ENCODE data around the gene PTK6. TPM values are rescaled to one million over a fixed set of nuclear protein-coding genes. Genes with fewer than 3 reads are reported as not detected.

Gene PTK6
- total and polyA plus RNA-seq, 2 of the 13 experiments (the other 11 are each of a cell fraction or from before 2014, with no cell fraction given) = 0.08 TPM; not detected in 1

DNA sequence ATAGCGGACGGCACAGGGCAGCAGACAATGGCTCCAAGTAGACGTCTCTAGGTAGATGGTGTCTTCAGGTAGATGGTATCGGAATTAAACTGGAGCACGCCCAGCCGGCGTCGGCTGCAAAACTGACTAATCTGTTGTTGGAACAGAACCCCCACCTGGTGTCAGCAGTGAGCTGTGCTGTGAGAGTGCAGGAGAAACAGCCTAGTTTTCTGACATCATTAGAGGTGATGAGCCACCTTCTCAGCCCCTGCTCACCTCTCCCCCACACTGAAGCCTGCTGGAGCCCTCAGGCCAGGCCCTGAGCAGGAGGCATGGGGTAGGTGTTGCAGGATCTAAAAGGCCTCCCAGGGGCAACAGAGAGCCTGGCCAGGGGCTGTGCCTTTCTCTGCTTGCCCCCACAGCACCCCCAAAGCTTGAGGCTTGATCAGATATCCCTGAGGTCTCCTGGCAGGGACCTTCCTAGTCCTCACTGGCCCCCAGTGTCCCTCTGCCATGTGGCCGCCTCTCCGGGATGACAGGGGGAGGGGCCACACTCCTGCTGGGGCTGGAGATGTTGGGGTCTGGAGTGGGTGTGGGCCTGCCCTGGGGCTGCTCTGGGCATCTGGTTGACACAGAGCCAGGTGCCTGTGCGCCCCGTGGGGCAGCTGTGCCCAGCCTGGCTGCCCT lies 43.8 kb upstream of the PTK6 start (continued):
- TF ChIP-seq, protein P1, sequence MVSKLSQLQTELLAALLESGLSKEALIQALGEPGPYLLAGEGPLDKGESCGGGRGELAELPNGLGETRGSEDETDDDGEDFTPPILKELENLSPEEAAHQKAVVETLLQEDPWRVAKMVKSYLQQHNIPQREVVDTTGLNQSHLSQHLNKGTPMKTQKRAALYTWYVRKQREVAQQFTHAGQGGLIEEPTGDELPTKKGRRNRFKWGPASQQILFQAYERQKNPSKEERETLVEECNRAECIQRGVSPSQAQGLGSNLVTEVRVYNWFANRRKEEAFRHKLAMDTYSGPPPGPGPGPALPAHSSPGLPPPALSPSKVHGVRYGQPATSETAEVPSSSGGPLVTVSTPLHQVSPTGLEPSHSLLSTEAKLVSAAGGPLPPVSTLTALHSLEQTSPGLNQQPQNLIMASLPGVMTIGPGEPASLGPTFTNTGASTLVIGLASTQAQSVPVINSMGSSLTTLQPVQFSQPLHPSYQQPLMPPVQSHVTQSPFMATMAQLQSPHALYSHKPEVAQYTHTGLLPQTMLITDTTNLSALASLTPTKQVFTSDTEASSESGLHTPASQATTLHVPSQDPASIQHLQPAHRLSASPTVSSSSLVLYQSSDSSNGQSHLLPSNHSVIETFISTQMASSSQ (IDR thresholded peaks at IDR 0.05; ENCODE audit: low read depth) = no peak
- TF ChIP-seq, protein P1 (CRISPR knock-in tag; IDR thresholded peaks at IDR 0.05; ENCODE audit: borderline replicate concordance) = 0 out of 2 replicates have a peak, but pooled peaks have one; percentile 17
- TF ChIP-seq ZNF274 (CRISPR knock-in tag; IDR thresholded peaks at IDR 0.05) (0 out of 2 replicates have a peak, but pooled peaks have one; percentile 31), REPIN1 (CRISPR knock-in tag; IDR thresholded peaks at IDR 0.05; ENCODE audit: borderline replicate concordance, low read depth) (peak; percentile 50; the same call in 1 of the 2 replicates), ZNF746 (CRISPR knock-in tag; IDR thresholded peaks at IDR 0.05) (peak; percentile 25; the same call in 1 of the 2 replicates), GTF2F1 (IDR thresholded peaks at IDR 0.05; ENCODE audit: low read length) (no peak), ATF7 (IDR thresholded peaks at IDR 0.05) (no peak), ATF7 (CRISPR knock-in tag; IDR thresholded peaks at IDR 0.05) (peak; percentile 56; the same call in 1 of the 2 replicates), ZFAT (CRISPR knock-in tag; conservative IDR thresholded peaks at IDR 0.05) (no peak), FOSL2 (CRISPR knock-in tag; IDR thresholded peaks at IDR 0.05) (peak; percentile 54; the same call in 1 of the 2 replicates), NR2C2 (CRISPR knock-in tag; IDR thresholded peaks at IDR 0.05; ENCODE audit: borderline replicate concordance) (peak; percentile 11; the same call in 1 of the 2 replicates), SOX13 (IDR thresholded peaks at IDR 0.05) (no peak), SOX13 (CRISPR knock-in tag; conservative IDR thresholded peaks at IDR 0.05 in 1 of 2, IDR thresholded peaks at IDR 0.05 in 1 of 2) (no peak; a peak in 1 of 4 replicates), SIN3B (IDR thresholded peaks at IDR 0.05; ENCODE audit: low read length) (0 out of 2 replicates have a peak, but pooled peaks have one; percentile 14), NFE2L1 (CRISPR knock-in tag; IDR thresholded peaks at IDR 0.05; ENCODE audit: borderline replicate concordance) (no peak), ZNF557 (CRISPR knock-in tag; IDR thresholded peaks at IDR 0.05) (0 out of 2 replicates have a peak, but pooled peaks have one; percentile 11), NR2F6 (IDR thresholded peaks at IDR 0.05) (no peak), NR2F6 (CRISPR knock-in tag; IDR thresholded peaks at IDR 0.05) (peak; percentile 21; the same call in 1 of the 2 replicates), ZNF543 (CRISPR knock-in tag; IDR thresholded peaks at IDR 0.05) (0 out of 2 replicates have a peak, but pooled peaks have one; percentile 30)
- TF ChIP-seq, protein P2, sequence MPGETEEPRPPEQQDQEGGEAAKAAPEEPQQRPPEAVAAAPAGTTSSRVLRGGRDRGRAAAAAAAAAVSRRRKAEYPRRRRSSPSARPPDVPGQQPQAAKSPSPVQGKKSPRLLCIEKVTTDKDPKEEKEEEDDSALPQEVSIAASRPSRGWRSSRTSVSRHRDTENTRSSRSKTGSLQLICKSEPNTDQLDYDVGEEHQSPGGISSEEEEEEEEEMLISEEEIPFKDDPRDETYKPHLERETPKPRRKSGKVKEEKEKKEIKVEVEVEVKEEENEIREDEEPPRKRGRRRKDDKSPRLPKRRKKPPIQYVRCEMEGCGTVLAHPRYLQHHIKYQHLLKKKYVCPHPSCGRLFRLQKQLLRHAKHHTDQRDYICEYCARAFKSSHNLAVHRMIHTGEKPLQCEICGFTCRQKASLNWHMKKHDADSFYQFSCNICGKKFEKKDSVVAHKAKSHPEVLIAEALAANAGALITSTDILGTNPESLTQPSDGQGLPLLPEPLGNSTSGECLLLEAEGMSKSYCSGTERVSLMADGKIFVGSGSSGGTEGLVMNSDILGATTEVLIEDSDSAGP (CRISPR knock-in tag; IDR thresholded peaks at IDR 0.05; ENCODE audit: borderline replicate concordance) = 0 out of 2 replicates have a peak, but pooled peaks have one; percentile 57
- TF ChIP-seq, protein P3, sequence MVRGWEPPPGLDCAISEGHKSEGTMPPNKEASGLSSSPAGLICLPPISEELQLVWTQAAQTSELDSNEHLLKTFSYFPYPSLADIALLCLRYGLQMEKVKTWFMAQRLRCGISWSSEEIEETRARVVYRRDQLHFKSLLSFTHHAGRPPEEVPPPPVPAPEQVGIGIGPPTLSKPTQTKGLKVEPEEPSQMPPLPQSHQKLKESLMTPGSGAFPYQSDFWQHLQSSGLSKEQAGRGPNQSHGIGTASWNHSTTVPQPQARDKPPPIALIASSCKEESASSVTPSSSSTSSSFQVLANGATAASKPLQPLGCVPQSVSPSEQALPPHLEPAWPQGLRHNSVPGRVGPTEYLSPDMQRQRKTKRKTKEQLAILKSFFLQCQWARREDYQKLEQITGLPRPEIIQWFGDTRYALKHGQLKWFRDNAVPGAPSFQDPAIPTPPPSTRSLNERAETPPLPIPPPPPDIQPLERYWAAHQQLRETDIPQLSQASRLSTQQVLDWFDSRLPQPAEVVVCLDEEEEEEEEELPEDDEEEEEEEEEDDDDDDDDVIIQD (CRISPR knock-in tag; IDR thresholded peaks at IDR 0.05; ENCODE audit: low read depth) = 0 out of 2 replicates have a peak, but pooled peaks have one; percentile 35
- TF ChIP-seq, protein P4, sequence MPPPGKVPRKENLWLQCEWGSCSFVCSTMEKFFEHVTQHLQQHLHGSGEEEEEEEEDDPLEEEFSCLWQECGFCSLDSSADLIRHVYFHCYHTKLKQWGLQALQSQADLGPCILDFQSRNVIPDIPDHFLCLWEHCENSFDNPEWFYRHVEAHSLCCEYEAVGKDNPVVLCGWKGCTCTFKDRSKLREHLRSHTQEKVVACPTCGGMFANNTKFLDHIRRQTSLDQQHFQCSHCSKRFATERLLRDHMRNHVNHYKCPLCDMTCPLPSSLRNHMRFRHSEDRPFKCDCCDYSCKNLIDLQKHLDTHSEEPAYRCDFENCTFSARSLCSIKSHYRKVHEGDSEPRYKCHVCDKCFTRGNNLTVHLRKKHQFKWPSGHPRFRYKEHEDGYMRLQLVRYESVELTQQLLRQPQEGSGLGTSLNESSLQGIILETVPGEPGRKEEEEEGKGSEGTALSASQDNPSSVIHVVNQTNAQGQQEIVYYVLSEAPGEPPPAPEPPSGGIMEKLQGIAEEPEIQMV (CRISPR knock-in tag; IDR thresholded peaks at IDR 0.05; ENCODE audit: low read depth) = peak; percentile 26; the same call in 1 of the 2 replicates

Data from HepG2 (cell line).